ENCODE data around the gene HNRNPAB.
"Not testable (repeated sequence)": the region's sequence is repeated elsewhere in the genome, so short reads cannot be mapped to it uniquely, and the experiment has no call there.

HNRNPAB gene

GRCh38 chr5:178232124-178232919 lies 28.0 kb downstream of the HNRNPAB start, which contains the start of gene PHYKPL:
Gene PHYKPL (minus strand): TSS chr5:178232802. CDS start chr5:178232550, 252 bp downstream.
- DNase-seq: peak; percentile 72 to 73

DNA sequence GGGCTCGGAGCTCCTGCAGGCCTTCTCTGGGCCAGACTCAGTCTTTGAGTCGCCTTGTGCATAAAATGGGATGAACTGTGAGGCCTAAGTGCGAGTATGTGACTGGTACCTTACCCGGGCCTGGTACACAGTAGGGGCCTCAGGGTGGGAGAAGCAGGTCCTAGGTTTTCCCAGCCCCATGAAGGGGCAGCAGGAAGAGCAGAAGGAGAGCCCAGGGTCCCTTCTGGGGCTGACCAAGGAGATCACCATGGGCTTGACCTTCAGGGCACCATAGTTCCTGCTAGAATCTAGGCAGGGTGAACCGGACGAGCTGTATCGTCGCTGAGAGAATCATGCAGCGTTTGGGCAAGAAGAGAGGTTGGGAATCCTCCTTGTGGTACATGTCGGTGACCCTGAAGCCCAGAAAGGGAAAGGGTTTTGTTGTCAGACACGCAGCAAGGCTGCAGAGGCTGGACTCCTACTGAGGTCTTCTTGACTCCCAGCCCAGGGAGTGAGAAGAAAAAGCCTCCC lies 28.6 kb downstream of the HNRNPAB start:
- DNase-seq: no peak

DNA sequence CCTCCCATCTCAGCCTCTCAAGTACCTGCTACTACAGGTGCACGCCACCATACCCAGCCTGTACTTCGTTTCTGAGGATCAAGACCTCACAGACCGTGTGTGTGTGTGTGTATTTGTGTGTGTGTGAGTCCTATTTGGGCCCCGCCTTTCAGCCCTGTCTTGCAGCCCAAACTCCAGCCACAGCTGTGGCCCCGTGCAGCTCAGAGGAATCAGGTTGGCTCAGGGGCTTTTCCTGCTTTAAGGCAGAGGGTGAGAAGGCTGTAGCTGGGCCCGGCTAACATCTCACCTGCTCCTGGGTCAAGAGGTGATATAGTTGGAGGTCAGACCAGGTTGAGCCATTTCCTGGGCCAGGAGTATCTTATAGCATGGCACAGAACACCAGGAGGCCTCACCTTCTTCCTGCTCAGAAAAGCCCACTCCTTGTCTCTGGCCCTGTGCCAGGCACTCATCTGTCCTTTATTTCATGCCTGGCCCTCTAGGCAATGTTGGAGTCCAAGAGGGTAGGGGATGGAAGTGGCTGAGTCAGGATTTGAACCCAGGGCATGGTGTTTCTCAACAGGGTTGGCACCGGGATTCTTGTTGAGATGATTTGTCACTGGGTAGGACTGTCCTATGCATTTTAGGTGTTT lies 29.9 kb downstream of the HNRNPAB start:
- DNase-seq: no peak

DNA sequence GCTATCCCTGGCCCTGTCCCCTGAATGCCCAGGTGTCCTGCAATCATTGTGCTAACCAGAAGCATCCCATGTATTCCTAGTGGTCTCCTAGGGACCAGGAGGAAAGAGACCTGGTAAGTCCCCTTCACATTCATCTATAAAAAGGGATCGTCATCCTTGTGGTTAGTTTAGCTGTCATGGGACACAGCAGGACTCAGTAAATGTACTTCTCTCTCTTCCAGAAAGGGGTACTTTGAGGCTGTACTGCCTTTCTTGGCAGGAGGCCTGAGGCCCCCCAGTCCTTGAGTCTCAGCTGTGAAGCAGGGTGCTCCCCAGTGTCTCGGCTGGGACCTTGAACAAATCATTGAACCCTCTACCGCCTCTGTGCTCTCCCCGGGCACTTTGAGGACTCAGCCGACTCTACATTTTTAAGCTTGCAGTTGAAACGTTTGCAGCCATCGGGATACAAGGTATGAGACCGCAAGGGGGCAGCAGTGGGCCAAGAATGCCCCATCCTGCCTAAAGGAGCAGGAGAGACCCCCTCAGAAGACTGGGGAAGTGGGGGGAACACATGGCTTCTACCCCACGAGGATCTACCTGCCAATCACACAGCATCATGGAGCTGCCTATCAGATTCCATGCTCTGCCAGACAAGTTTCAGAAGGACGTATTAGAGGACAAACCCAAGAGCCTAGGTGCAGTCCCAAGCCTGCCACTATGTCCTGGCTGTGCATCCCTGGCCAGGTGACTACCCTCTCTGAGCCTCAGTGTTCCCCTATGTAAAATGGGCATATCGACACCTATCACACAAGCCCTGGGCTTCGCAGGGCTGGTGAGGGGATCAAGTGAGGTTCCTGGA lies 30.6 kb downstream of the HNRNPAB start:
- peak; percentile 30 to 35 for DNase-seq

GRCh38 chr5:178235588-178235974 lies 31.2 kb downstream of the HNRNPAB start:
- DNase-seq: no peak

DNA sequence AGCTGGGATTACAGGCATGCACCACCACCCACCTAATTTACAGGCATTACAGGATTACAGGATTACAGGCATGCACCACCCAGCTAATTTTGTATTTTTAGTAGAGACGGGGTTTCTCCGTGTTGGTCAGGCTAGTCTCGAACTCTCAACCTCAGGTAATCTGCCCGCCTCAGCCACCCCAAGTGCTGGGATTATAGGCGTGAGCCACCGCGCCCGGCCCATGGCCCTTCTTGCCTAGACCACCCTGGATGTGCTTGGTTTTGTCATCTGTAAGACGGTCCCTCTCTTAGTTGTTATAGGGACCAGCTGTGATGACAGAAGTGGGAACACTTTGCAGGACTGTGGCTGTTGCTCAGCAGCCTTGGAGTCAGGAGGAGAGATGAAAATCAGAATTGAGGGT lies 31.8 kb downstream of the HNRNPAB start:
- DNase-seq: no peak

DNA sequence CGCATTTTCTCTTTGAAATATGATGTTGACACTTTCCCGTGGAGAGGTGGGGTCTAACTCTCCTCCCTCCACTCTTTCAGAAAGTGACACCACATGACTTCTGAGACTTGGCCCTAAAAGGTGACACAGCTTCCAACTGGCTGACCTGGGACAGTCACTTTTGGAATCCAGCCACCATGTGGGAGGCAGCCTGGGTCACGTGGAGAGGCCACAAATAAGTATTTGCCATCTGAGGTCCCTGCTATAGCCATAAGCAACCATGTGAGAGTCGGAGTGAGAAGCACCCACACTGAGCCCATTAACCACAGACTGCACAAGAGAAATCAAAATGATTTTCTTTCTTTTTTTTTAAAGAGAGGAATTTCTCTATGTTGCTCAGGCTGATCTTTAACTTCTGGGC lies 32.3 kb downstream of the HNRNPAB start:
- no peak for DNase-seq

DNA sequence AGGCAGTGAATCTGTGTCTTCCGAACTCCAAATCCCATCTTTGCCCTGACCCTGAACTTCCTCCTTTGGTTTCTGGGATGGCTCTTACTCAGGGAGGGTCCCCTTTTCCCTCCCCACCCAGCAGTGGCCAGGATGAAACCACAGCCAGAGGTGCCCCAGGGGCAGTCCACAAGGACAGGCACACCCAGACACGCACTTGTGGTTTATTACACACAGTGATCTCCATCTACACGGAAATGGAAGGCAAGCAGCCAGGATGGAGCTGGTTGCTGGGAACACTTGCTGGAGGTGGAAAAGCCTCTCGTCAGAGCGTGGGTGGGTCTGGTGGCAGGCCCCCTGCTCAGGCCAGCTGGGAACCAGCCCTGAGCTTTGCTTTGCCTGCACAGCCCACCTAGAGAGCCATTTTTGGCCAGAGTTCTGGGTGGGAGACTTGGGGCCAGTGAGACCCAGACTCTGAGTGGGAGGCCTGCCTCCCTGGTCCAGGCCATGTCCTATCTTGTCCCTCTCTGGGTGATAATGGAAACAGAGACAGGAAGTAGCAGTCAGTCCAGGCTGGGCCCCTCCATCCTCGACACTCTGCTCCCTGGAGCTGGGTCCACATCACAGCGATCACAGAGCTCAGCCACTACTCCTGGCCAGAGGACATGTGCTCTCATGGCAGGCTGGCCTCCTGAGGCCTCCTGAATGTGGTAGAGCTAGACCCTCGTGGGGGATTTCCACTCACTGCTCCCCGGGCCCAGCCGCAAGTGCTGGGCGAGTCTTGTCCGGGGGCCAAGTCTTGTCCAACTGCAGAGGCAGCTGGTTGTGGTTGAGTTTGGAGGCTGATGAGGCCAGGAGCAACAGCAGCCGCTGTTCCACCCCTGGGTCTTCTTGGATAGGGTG lies 33.3 kb downstream of the HNRNPAB start:
- no peak for DNase-seq

- DNase-seq: no peak
Observed at GRCh38 chr5:178238313-178238635, 33.9 kb downstream of the HNRNPAB start.

- no peak for DNase-seq
Observed at GRCh38 chr5:178238711-178239592, 34.6 kb downstream of the HNRNPAB start.

GRCh38 chr5:178239626-178240301 lies 35.4 kb downstream of the HNRNPAB start:
- not testable (repeated sequence) for DNase-seq

- no peak for DNase-seq
Observed at GRCh38 chr5:178240341-178240741, 36.0 kb downstream of the HNRNPAB start.

DNA sequence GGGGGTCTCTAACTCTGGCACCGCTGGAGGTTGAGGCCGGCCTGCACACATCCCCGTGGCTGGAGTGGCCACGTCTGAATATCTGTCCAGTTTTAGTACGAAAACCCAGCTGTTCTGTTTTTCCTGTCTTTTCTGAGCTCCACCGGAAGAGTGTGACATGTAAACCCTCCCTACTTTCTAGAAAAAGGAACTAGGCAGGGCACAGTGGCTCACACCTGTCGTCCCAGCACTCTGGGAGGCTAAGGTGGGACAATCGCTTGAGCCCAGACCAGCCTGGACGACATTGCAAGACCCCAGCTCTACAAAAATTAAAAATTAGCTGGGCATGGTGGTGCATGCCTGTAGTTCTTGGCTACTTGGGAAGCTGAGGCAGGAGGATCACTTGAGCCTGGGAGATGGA lies 36.4 kb downstream of the HNRNPAB start:
- DNase-seq: no peak

- no peak for DNase-seq
Observed at GRCh38 chr5:178241231-178241663, 36.9 kb downstream of the HNRNPAB start.

- DNase-seq: no peak
Observed at GRCh38 chr5:178241688-178242231, 37.4 kb downstream of the HNRNPAB start.

GRCh38 chr5:178242416-178242815 lies 38.1 kb downstream of the HNRNPAB start:
- DNase-seq: no peak

DNA sequence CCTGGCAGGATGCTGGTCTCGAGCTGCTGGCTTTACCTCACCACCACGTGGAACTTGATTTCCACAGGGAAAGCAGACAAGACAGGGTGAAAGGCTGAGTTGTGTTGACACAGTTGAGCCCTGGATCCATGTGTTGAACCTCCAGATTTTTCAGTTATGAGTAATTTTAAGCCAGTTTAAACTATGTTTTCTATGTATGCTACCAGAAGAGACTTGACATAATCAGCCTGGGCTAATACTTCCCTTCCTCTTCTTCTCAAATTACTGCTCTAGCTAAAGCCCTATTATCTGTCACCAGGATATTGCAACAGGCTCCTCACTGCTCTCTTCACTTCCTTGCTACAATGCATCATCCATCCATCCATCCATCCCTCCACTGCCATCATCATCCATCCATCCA lies 40.2 kb downstream of the HNRNPAB start:
- DNase-seq: no peak

DNA sequence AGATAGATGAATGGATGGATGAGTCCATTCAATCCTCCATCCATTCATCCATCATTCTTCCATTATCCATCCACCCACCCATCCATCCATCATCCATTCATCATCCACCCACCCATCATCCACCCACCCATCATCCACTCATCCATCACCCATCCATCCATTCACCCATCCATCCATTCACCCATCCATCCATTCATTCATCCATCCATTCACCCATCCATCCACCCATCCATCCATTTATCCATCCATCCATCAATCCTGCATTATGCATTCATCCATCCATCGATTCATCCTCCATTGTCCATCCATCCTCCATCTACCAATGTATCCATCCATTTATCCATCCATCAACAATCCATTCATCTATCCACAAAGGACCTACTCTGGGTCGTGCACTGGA lies 41.1 kb downstream of the HNRNPAB start:
- no peak for DNase-seq

DNA sequence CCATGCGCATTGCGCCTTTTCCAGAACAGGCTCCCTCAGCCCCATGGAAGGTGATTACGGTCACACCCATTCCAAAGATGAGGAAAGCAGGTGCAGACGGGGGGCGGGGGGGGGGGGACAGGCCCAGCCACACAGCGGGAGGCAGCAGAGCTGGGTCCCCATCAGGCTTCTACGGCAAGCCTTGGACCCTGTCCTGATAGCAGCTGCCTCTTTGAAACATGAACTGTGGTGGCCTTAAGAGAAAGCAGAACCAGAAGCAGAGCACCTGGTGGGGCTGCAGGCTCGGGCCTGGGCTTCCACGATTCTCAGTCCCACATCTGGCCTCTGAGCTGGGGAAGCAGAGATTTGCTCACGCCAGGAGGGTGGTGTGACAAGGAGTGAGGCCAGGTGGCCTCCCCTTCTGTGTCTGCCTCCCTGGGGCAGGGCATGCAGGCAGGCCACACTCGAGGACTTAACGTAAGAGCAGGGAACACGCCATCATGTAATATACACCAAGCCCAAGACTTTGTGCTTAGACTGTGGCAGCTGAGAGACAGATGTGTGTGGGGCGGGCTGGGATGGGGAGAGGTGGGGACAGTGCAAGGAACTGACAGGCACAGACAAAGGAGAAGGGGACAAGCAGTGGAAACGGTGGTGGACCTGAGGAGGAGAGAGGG lies 42.4 kb downstream of the HNRNPAB start:
- no peak for DNase-seq

All from NCI-H2081 (cell line).